Activated CD4-positive, alpha-beta T cell treated with anti-CD3 and anti-CD28 coated beads, Interleukin-2, amount 10 ng/mL, durations not matched to agents 24 days and 14 days (primary cell): Measurements from ENCODE around the gene NEO1. TPM values are rescaled to one million over a fixed set of nuclear protein-coding genes. Genes with fewer than 3 reads are reported as not detected.

ENCODE experiments used
- DNase-seq: peaks from one replicate; pipeline ENCODE4 v3.0.0; 2022
- H3K27ac Mint-ChIP-seq: one replicate; pipeline ENCODE4 v1.8.0; 2022; ENCODE audit warnings: mild to moderate bottlenecking, mixed read lengths
- H3K27me3 Mint-ChIP-seq: one replicate; pipeline ENCODE4 v1.8.0; 2022; ENCODE audit warnings: mixed read lengths
- H3K36me3 Mint-ChIP-seq: one replicate; pipeline ENCODE4 v1.8.0; 2022; ENCODE audit warnings: low read depth, mild to moderate bottlenecking, mixed read lengths
- H3K4me1 Mint-ChIP-seq: one replicate; pipeline ENCODE4 v1.8.0; 2021; ENCODE audit warnings: mixed read lengths
- H3K4me3 Mint-ChIP-seq: one replicate; pipeline ENCODE4 v1.8.0; 2022; ENCODE audit warnings: mild to moderate bottlenecking, moderate library complexity, mixed read lengths
- H3K9me3 Mint-ChIP-seq: one replicate; pipeline ENCODE4 v1.8.0; 2021; ENCODE audit warnings: mixed read lengths
- intact Hi-C: fragments of 100-400 bp; cut with micrococcal nuclease; formaldehyde crosslinking; loops from one replicate; pipeline ENCODE4 v1.15.1; 2023
- total RNA-seq: library from RNA; stranded (reverse); gene quantifications from 2 replicates; pipeline ENCODE4 v1.2.3, GENCODE V29; 2022

Gene NEO1
- total RNA-seq, 1 donor from 2014 or later: 5.8 TPM

GRCh38 chr15:73239564-73240215 is 187.4 kb downstream of the NEO1 start:
- DNase-seq: no peak
- Mint-ChIP-seq H3K36me3 (no peaks in the 10 kb centered on the region), H3K27ac (no peak overlapping the region), H3K4me1 (peaks cover 3% of the 10 kb centered on the region), H3K4me3 (no peak overlapping the region), H3K9me3 (no peaks in the 10 kb centered on the region), H3K27me3 (no peaks in the 10 kb centered on the region)
- intact Hi-C loops: loop anchor here (5.0 to 10.0 kb wide), 4 partner anchors 115 to 517 kb away; partner anchors contain the start of gene ADPGK

GRCh38 chr15:73240866-73241499 is 188.7 kb downstream of the NEO1 start:
- Mint-ChIP-seq H3K27ac (no peak overlapping the region), H3K4me3 (no peak overlapping the region), H3K27me3 (peaks cover 1% of the 10 kb centered on the region), H3K4me1 (peaks cover 3% of the 10 kb centered on the region), H3K9me3 (no peaks in the 10 kb centered on the region), H3K36me3 (no peaks in the 10 kb centered on the region)
- intact Hi-C loops: loop anchor here (1.0 to 10.0 kb wide), 6 partner anchors 32 to 519 kb away; partner anchors contain the start of gene ADPGK
- peak; percentile 92 for DNase-seq

GRCh38 chr15:73244333-73244732 is 192.1 kb downstream of the NEO1 start:
- peak; percentile 76 for DNase-seq
- Mint-ChIP-seq H3K9me3 (no peaks in the 10 kb centered on the region), H3K36me3 (no peaks in the 10 kb centered on the region), H3K4me1 (peaks cover 5% of the 10 kb centered on the region), H3K4me3 (no peak overlapping the region), H3K27me3 (peaks cover 1% of the 10 kb centered on the region), H3K27ac (no peak overlapping the region)
- intact Hi-C loops: loop anchor here (5.0 to 10.0 kb wide), 4 partner anchors 120 to 522 kb away; partner anchors contain the start of gene ADPGK

- DNase-seq: no peak
- Mint-ChIP-seq H3K27me3 (peaks cover 1% of the 10 kb centered on the region), H3K36me3 (no peaks in the 10 kb centered on the region), H3K9me3 (no peaks in the 10 kb centered on the region), H3K27ac (no peak overlapping the region), H3K4me1 (peaks cover 5% of the 10 kb centered on the region), H3K4me3 (no peak overlapping the region)
- intact Hi-C loops: loop anchor here (10.0 kb wide), 2 partner anchors 122 to 462 kb away; partner anchors contain the start of gene ADPGK
Measured at GRCh38 chr15:73246439-73246838, 194.2 kb downstream of the NEO1 start.

- no peaks in the 10 kb centered on the region for H3K36me3 Mint-ChIP-seq
- no peak for DNase-seq
- no peak overlapping the region for H3K27ac Mint-ChIP-seq
- no peak overlapping the region for H3K4me3 Mint-ChIP-seq
- H3K4me1 Mint-ChIP-seq: peaks cover 5% of the 10 kb centered on the region
- no peaks in the 10 kb centered on the region for H3K9me3 Mint-ChIP-seq
- peaks cover 1% of the 10 kb centered on the region for H3K27me3 Mint-ChIP-seq
- intact Hi-C loops: loop anchor here (10.0 kb wide), 2 partner anchors 122 to 462 kb away; partner anchors contain the start of gene ADPGK
Measured at GRCh38 chr15:73246898-73247297, 194.6 kb downstream of the NEO1 start.

- H3K36me3 Mint-ChIP-seq: no peaks in the 10 kb centered on the region
- DNase-seq: no peak
- H3K27ac Mint-ChIP-seq: no peak overlapping the region
- peaks cover 5% of the 10 kb centered on the region for H3K4me1 Mint-ChIP-seq
- H3K4me3 Mint-ChIP-seq: no peak overlapping the region
- H3K9me3 Mint-ChIP-seq: no peaks in the 10 kb centered on the region
- intact Hi-C loops: loop anchor here (10.0 kb wide), 2 partner anchors 123 to 463 kb away; partner anchors contain the start of gene ADPGK
- peaks cover 1% of the 10 kb centered on the region for H3K27me3 Mint-ChIP-seq
Measured at GRCh38 chr15:73247331-73247730, 195.1 kb downstream of the NEO1 start.

GRCh38 chr15:73249499-73249898 is 197.2 kb downstream of the NEO1 start:
- DNase-seq: no peak
- intact Hi-C loops: loop anchor here (10.0 kb wide), 2 partner anchors 125 to 465 kb away; partner anchors contain the start of gene ADPGK
- no peaks in the 10 kb centered on the region for H3K9me3 Mint-ChIP-seq
- H3K27ac Mint-ChIP-seq: no peak overlapping the region
- peaks cover 1% of the 10 kb centered on the region for H3K27me3 Mint-ChIP-seq
- H3K36me3 Mint-ChIP-seq: no peaks in the 10 kb centered on the region
- H3K4me3 Mint-ChIP-seq: no peak overlapping the region
- peaks cover 3% of the 10 kb centered on the region for H3K4me1 Mint-ChIP-seq

- H3K27ac Mint-ChIP-seq: no peak overlapping the region
- no peaks in the 10 kb centered on the region for H3K36me3 Mint-ChIP-seq
- no peak for DNase-seq
- no peak overlapping the region for H3K4me3 Mint-ChIP-seq
- no peaks in the 10 kb centered on the region for H3K27me3 Mint-ChIP-seq
- H3K4me1 Mint-ChIP-seq: peaks cover 7% of the 10 kb centered on the region
- H3K9me3 Mint-ChIP-seq: no peaks in the 10 kb centered on the region
- intact Hi-C loops: no loop called here
Measured at GRCh38 chr15:73254598-73254997, 202.3 kb downstream of the NEO1 start.

GRCh38 chr15:73258271-73259108 is 206.2 kb downstream of the NEO1 start:
- Mint-ChIP-seq H3K27ac (peak overlapping the region; percentile 23), H3K4me3 (no peak overlapping the region), H3K27me3 (no peaks in the 10 kb centered on the region), H3K36me3 (no peaks in the 10 kb centered on the region), H3K9me3 (no peaks in the 10 kb centered on the region), H3K4me1 (peaks cover 7% of the 10 kb centered on the region)
- no peak for DNase-seq
- intact Hi-C loops: no loop called here

- peaks cover 2% of the 10 kb centered on the region for H3K4me1 Mint-ChIP-seq
- no peak overlapping the region for H3K4me3 Mint-ChIP-seq
- no peaks in the 10 kb centered on the region for H3K36me3 Mint-ChIP-seq
- H3K27ac Mint-ChIP-seq: no peak overlapping the region
- intact Hi-C loops: no loop called here
- H3K27me3 Mint-ChIP-seq: no peaks in the 10 kb centered on the region
- H3K9me3 Mint-ChIP-seq: no peaks in the 10 kb centered on the region
- no peak for DNase-seq
Measured at GRCh38 chr15:73264881-73265280, 212.6 kb downstream of the NEO1 start.

- no peaks in the 10 kb centered on the region for H3K36me3 Mint-ChIP-seq
- intact Hi-C loops: no loop called here
- no peak overlapping the region for H3K4me3 Mint-ChIP-seq
- DNase-seq: peak; percentile 85
- no peak overlapping the region for H3K27ac Mint-ChIP-seq
- H3K4me1 Mint-ChIP-seq: peaks cover 2% of the 10 kb centered on the region
- H3K9me3 Mint-ChIP-seq: no peaks in the 10 kb centered on the region
- H3K27me3 Mint-ChIP-seq: no peaks in the 10 kb centered on the region
Measured at GRCh38 chr15:73265536-73266153, 213.4 kb downstream of the NEO1 start.

- Mint-ChIP-seq H3K9me3 (no peaks in the 10 kb centered on the region), H3K27me3 (no peaks in the 10 kb centered on the region), H3K4me1 (peaks cover 6% of the 10 kb centered on the region), H3K36me3 (no peaks in the 10 kb centered on the region), H3K4me3 (no peak overlapping the region), H3K27ac (no peak overlapping the region)
- intact Hi-C loops: no loop called here
- DNase-seq: no peak
Measured at GRCh38 chr15:73268457-73268856, 216.2 kb downstream of the NEO1 start.

GRCh38 chr15:73270366-73271097 is 218.3 kb downstream of the NEO1 start:
- H3K9me3 Mint-ChIP-seq: no peaks in the 10 kb centered on the region

More at GRCh38 chr15:73270366-73271097, 218.3 kb downstream of the NEO1 start:
- Mint-ChIP-seq H3K36me3 (no peaks in the 10 kb centered on the region), H3K4me1 (peaks cover 4% of the 10 kb centered on the region), H3K27ac (no peak overlapping the region), H3K4me3 (no peak overlapping the region), H3K27me3 (no peaks in the 10 kb centered on the region)
- no peak for DNase-seq
- intact Hi-C loops: no loop called here
